Stimulated activated CD4-positive, alpha-beta T cell treated with anti-CD3 and anti-CD28 coated beads, Interleukin-1b, Interleukin-23, amount 100 ng/mL, for 24 hours (primary cell): ENCODE results near the gene IL15RA.
A peak's percentile ranks its signal among the peaks of the same experiment; 100 is the strongest.
"Not testable (repeated sequence)": the region's sequence is repeated elsewhere in the genome, so short reads cannot be mapped to it uniquely, and the experiment has no call there.

Experiments used
- DNase-seq, 4 experiments: peaks; one replicate each; pipeline ENCODE4 v3.0.0-alpha.2; 2020; ENCODE audit warnings: low read depth in 4 of 4, low spot score in 1 of 4

Gene IL15RA

DNA sequence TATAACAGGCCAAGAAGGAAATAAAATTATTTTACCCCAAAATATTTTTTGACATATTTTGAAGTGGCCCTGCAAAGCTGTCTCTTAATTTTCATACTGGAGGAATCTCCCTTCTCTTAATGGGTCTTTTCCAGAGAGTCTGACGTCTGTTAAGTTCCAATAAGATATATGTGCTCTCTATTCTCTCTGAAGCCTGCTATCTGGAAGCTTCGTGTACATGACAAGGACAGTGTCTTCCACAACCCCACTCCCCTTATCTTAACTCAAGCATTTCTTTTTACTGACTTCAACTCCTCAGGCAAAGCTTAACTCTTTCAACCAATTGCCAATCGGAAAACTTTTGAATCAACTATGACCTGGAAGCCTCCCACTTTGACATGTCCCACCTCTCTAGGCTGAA is 29.2 kb upstream of the IL15RA start:
- no peak for DNase-seq

DNA sequence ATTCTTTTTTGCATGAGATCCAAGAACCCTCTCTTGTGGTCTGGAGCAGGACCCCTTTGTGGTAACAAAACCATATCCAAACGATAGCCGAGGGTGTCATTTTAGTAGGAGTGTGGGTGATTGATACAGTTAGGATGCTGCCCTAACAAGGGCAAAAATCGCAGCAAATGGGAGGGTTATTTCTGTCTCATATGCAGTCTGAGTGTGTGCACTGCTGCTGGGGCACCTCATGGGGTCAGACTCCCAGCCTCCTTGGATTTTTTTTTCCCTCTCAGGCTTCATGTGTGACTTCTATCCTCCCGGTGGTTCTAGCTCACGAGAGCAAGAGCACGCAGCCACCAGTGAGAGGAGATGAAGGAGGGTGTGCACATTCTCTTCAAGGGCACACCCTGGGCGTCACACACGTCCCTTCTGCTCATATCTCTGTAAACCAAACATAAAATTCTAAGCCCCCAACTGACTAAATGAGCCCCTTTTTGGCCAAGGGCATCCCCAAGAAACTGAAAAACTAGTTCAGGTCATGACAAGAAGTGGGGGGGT is 28.6 kb upstream of the IL15RA start:
- DNase-seq, result no peak

DNA sequence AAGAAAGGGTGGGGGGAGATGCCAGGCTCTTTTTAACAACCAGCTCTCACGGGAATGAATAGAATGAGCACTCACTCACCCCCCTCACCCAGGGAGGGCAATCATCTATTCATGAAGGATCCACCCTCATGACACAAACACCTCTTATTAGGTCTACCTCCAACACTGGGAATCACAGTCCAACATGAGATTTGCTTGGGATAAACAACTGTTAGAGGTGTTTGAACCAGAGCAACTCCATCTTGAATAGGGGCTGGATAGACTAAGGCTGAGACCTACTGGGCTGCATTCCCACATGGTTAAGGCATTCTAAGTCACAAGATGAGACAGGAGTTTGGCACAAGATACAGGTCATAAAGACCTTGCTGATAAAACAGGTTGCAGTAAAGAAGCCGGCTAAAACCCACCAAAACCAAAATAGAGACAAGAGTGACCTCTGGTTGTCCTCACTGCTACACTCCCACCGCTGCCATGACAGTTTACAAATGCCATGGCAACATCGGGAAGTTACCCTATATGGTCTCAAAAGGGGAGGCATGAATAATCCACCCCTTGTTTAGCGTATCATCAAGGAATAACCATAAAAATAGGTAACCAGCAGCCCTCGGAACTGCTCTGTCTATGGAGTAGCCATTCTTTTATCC is 27.9 kb upstream of the IL15RA start:
- not testable (repeated sequence) for DNase-seq

DNA sequence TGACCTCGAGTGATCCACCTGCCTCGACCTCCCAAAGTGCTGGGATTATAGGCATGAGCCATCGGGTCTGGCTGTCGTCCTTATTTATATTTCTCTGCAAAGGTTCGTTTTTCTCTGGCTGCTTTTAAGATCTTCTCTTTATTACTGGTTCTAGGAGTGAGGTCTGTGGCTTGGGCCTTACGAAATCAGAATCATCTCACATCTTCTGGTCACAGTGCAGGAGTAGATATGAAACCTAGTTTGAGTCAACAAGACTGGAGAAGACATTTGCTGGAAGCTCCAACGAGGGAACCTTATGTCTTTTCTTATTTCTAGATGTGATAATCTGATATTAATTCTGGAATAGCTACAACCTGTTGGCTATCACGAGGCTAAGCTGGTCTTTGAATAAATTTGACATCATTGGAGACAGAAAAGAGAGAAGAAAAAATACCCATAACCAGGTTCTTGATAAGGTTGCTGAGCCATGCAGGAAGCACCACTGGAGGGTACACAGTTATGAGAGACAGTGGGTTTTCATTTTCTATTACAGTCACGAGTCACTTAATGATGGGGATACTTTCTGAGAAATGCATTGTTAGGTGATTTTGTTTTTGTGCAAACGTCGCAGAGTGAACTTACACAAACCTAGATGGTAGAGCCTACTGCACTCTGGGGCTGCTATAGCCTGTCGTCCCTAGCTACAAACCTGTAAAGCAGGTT is 25.6 kb upstream of the IL15RA start:
- no peak for DNase-seq

DNA sequence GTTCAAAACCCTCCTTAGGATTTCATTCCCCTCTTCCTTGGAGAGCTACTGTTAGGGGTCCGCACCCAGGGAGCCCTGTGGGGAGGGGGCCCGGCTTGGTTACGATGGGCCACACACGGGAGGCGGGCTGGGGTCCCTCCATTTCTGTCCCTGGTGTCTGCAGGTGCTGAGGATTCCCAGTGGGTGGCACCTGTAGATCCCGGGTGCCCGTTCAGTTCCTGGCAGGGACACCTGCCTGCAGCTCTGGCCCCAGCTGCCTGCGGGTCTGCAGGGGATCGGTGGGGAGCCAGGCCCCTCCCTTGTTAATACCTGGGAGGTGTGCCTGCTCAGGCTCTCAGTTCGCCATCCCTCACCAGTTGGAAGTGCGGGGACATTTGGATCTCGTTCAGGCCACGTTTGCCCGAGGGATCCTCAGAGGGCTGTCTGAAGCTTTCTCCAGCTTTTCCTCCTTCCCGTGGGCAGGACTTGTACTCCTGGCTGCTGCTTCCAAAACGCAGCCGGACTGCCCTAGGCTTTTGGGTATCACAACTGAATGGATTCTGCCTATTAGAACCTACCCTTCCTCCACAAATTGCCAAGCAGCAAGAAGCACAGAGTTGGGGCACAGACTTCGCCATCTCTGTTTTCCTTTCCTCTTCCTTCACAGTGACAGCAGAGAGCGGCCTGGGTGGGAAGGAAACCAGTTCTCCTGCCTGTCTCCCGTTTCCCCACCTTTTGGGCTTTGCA is 22.3 kb upstream of the IL15RA start:
- DNase-seq, result no peak

DNA sequence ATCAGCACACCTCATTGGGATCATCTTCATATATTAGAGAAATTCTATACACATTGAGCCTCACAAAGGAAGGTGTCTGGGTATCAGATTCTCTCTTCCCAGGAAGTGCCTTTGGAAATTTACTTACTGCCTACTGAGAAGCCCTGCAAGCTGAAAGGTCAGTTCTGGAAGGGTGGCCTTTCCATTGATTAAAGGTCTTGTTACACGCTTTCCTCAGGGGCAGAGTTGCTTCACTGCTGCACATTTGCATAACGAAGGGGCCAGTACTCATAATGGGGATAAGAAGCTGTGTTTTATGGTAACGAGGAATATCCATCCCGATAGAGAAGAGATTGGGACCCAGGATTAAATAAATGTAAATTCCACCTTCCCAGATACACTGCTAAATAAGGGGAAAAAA is 19.4 kb upstream of the IL15RA start:
- no peak for DNase-seq

DNA sequence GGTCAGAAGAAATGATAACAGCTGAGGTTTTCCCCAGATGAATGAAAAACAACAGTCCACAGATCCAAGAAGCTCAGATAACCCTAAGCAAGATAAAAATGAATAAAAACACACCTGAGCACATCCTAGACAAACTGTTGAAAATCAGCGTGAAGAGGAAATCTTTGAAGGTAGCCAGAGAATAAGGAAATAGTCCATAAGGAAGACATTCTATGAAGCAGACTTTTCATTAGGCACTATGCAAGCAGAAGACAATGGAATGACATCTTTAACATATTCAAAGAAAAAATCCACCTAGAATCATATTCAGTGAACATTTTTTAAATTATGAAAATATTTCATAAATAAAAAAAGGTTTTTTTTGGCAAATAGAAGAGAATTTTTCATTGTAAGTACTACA is 15.1 kb upstream of the IL15RA start:
- DNase-seq, result no peak

DNA sequence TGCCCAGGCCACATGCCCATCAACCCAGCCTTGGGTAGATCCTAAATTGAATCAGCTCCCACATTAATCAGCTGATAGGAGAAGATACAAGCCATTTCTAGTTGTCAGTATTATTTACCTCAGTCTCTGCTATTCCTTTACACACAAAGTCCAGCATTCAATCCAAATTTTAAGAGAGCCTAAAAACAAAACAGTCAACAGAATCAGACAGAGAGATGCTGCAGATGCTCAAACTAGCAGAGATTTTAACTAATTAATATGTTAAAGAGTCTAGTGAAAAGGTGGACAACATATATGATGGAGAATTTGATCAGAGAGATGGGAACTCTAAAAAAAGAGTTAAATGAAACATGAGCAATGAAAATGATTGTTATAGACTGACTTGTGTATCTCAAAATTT is 14.4 kb upstream of the IL15RA start:
- DNase-seq, result no peak

DNA sequence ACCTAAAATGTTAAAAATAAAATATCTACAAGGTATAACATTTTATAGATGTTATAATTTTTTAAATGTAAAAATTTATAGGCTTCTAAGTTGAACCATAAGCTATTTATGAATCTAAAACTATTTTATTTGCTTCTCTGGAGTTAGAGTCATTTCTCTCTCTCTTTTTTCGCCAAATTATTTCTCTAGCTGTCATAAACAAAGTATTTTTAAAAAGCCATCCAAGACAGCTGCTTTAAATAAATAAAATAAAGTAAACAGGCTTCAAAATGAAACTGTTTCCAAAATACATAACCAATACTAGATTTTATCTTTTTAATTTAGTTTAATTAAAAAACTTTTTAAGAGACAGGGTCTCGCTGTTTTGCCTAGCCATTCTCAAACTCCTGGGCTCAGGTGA is 12.4 kb upstream of the IL15RA start:
- no peak for DNase-seq

DNA sequence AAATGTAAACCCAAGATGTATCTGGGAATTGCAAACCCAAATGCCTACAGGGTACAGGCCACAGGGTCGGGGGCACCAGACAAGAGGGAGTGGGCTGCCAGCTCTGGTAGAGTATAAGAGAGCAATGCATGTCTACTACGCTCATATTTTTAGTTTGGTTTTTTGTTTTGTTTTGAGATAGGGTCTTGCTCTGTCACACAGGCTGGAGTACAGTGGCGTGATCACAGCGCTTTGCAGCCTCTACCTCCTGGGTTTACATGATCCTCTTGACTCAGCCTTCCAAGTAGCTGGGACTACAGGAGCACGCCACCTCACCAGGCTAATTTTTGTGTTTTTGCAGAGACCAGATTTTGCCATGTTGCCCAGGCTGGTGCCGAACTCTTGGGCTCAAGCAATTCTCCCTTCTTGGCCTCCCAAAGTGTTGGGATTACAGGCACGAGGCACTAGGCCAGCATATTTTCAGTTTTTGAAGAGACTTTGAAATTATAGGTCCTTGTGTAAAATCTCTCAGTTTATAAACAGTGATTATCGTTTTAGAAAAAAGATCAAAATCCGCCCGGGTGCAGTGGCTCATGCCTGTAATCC is 11.1 kb upstream of the IL15RA start:
- DNase-seq, result no peak

DNA sequence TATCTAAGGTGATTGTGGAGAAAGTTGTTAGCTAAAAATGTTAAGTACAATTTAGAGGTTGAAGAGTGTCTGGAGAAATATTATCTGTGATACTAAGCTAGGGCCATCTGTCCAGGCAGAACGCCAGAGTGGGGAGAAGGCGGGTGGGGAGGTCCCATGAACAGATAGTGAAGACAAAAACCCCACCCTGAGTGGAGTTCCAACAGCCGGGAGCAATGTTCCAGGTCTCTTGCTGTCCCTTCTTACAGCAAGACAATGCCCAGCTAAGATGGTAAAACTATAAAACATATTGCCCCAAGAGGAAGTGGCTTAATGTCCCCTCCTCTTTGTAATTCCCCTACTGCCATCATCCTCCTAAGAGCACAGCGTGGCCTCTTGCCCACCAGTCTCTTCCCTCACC is 10.4 kb upstream of the IL15RA start:
- DNase-seq, result no peak

DNA sequence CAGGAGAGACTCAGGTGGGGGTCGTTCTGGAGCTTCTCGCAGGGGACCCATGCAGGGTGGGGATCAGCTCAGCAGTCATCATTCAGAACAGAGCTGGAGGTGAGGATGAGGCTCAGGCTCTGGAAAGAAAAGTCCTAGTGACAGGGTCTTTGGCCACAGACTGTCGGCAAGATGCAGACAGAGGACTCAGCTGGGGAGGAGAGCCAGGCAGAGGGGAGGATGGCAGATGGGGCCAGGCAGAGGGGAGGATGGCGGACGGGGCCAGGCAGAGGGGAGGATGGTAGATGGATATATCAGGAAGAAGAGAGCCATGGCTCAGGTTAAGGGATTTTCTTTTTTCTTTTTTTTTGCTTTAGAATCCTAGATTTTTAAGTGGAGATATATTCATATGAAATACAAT is 7.7 kb upstream of the IL15RA start:
- DNase-seq, result no peak

DNA sequence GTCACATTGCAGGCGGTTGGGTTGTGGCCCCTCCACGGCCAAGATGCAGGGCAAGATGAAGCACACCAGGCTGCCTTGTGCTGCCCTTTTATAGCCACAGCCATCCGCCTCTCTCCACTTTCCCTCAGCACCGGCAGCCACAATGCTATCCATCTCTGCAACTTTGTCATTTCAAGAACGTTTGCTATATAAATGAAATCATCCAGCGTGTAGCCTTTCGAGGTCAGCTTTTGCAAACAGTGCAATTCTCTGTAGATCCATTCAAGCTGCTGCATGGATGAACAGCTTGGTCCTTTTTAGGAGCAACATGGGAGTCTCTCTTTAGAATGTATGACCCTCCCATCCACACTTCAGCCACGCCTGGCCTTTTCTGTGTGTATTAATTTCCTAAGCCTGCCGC is 6.4 kb upstream of the IL15RA start:
- no peak for DNase-seq

DNA sequence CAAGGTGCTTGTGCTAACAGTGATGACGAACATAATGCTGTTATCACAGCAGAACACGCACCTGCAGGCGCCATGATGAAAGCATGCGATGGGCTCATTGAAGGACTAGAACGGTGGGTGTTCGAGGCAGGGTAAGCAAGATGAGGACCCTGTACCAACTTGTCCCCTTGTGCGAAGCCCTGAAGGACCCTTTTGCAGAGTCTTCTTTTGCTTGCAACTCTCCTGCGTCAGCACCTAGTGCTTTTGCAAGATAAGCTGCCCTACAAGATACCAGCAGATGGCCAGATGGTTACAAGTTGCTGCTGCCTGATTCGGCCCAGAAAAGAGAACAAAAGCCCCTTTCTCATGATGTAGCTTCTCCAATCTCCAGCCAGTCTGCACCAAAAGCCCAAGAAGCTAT is 4.2 kb upstream of the IL15RA start:
- DNase-seq, result no peak

DNA sequence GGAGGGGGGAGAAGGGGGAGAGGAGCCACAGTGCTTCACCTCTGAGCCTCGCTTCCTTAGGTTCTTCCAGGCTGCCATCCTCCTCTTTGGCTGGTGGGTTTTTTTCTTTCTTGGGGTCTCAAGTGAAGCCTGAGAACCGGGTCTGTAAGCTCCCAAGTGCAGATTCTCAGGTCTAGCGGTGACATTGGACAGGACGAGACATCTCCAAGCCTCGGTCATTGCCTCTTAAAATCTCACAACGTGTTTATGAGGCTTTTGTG is 817 bp upstream of the IL15RA start:
- DNase-seq, result no peak

DNA sequence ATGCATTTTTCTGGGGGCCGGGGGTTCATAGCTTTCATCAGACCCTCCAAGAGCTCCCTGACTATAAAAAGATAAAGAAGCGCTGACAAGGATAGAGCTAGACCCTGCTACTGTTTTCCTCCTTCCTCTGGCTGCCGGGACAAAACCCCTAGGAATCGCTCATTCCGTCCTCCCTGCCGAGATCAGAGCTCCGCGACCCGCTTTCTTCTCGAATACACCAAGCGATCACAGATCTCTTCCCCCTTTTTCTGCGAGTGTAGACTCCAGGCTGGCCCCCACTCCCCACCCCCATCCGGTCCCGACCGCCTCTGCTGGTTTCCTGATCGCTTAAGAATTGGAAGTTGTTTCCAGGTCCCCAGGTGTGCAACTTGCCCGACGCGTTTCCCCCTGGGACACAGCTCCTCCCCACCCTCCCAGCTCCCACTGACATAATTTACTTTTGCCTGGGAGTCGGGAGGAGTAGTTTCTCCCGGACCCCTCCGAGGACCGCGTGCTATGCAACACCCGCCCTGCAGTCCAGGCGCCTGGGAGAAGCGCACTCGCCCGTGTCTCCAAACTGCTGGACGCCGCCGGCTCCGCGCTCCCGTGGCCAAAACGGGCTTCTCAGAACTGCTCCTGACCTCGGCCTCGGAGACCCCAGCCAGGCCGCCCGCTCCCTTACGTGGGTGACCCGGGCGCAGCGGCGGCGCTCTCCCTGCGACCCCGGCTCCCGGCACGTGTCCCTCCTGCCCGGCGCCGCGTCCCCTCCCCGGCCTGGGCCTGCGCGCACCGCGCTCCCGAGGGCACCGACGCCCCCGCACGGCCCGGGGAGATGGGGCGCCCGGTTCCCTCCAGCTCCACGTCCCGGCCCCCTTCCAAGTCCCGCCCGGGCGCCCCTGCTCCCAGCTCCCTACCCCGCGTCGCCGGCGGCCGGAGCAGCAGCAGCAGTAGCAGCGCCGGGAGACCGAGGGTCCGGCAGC is 552 bp downstream of the IL15RA start:
- DNase-seq, result peak in 2 of 4 experiments; percentile 41 to 44

DNA sequence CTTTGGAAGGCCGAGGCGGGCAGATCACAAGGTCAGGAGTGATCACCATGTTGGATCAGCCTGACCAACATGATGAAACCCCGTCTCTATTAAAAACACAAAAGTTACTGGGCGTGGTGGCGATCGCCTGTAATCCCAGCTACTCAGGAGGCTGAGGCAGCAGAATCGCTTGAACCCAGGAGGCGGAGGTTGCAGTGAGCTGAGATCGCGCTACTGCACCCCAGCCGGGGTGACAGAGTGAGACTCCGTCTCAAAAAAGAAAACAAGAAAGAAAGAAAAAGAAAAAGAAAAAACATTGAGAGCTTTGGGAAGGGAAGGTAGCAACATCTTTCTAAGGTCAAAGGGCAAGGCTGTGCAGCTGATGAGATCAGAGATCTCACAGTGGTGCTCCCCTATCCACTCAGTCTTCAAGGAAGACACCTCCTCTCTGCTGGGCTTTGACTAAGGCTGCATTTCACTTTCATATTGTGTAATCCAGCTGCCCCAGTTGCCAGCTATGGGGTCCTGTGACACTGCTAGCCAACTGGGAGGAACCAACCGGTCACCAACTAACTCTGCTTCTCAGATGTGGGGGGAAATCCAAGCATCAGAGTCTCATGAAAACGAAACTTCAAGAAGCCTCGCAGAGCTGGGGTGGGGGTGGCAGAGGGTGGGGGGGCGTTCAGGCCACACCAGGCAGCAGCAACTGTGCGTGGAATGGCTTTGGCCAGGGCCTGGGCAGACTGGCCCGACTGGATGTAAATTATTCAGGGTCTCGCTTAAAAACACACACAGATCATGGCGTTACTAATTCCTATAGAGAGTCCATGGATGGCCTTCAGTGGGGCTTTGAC is 1.5 kb downstream of the IL15RA start:
- DNase-seq, result peak in 3 of 4 experiments; percentile 26 to 58 (median 28)

DNA sequence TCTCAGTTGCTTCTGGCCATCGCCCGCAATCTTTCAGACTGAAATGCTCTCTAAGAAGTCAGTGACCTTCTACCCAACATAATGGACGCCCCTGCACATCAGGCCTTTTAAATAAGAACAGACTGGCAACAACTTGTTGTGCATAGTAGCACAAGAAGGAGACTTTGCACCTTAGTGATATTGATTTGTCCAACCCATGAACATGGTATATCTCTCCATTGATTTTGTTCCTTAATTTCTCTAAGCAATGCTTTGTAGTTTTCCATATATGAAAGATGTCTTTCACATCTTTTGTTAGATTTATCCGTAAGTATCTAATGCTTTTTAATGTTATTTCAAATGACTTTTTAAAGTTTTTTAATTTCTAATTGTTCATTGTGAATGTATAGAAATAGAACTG is 4.3 kb downstream of the IL15RA start:
- no peak for DNase-seq

DNA sequence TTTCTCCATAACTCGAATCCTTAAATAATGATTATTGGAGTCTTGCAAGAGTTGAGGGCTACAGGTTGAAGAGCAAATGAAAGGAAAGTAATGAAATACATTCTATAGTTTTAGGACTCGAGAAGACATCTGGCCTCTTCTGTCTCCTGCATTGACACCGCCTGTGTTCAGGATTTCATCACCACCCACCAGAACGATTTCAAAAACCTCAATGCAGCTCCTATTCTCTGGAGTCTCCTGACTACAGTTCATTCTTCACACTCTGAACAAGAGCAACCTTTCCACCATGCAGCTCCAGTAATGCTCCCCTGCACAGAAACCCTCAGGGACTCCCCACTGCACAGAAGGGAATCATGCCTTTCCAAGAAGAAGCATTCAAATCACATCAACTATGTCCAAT is 5.5 kb downstream of the IL15RA start:
- DNase-seq, result no peak

DNA sequence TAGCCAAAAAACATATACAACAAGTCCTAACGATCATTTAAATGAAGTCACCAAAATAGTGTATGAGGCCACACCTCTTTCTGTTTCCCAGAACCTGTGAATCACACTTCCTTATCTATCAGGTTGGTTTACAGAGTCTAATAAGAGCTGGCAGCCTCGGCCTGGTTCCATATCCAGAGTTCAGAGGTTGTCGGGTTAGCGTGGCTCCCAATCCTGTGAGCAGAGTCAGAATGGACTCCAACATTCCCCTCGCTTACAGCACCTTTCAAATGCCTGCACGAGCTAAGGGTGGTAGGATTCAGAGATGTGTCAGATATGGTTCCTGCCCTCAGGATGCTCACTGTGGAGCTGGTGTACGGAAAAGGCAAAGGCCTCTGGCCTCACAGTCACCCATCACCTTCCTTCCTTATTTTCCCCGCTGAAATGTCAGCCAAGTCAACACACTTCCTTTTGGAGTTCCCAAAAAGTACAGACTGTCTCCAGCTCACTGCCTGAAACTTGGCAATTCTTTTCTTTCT is 6.0 kb downstream of the IL15RA start:
- DNase-seq, result no peak
